Endodermal cell (in vitro differentiated cells): ENCODE data around the gene FOXM1. TPM values are rescaled to one million over a fixed set of nuclear protein-coding genes. Genes with fewer than 3 reads are reported as not detected.
"Not testable (repeated sequence)": the region's sequence is repeated elsewhere in the genome, so short reads cannot be mapped to it uniquely, and the experiment has no call there.

Source experiments
- DNase-seq: peaks from one replicate; pipeline ENCODE4 v3.0.0-alpha.2; 2017
- H3K27ac ChIP-seq: 2 replicates; pipeline ENCODE4 v1.5.1; 2013; ENCODE audit warnings: mild to moderate bottlenecking, low read depth, low read length, moderate library complexity
- H3K27me3 ChIP-seq: 2 replicates; pipeline ENCODE4 v1.6.1; 2013; ENCODE audit warnings: mild to moderate bottlenecking, low read length, moderate library complexity; ENCODE audit not compliant: insufficient read depth, control insufficient read depth, poor library complexity, severe bottlenecking
- H3K36me3 ChIP-seq: 2 replicates; pipeline ENCODE4 v1.7.0; 2013; ENCODE audit warnings: mild to moderate bottlenecking, low read length, moderate library complexity; ENCODE audit not compliant: control insufficient read depth, insufficient read depth
- H3K4me1 ChIP-seq: one replicate; pipeline ENCODE4 v1.7.0; 2013; ENCODE audit warnings: low read length; ENCODE audit not compliant: control insufficient read depth, insufficient read depth
- H3K4me3 ChIP-seq: 2 replicates; pipeline ENCODE4 v1.5.1; 2013; ENCODE audit warnings: mild to moderate bottlenecking, low read length, moderate library complexity
- H3K9ac ChIP-seq: 2 replicates; pipeline ENCODE4 v1.6.1; 2013; ENCODE audit warnings: mild to moderate bottlenecking, low read length, moderate library complexity; ENCODE audit not compliant: poor library complexity, severe bottlenecking; ENCODE audit errors: extremely low read depth
- H3K9me3 ChIP-seq: 2 replicates; pipeline ENCODE4 v1.6.1; 2013; ENCODE audit warnings: mild to moderate bottlenecking, low read length, moderate library complexity; ENCODE audit not compliant: control insufficient read depth
- H3K27ac Mint-ChIP-seq: 2 replicates; pipeline ENCODE4 v1.8.0; 2020; ENCODE audit warnings: mixed read lengths
- H3K27me3 Mint-ChIP-seq: 2 replicates; pipeline ENCODE4 v1.8.0; 2021; ENCODE audit warnings: mild to moderate bottlenecking, mixed read lengths; ENCODE audit not compliant: insufficient read depth
- H3K36me3 Mint-ChIP-seq: 2 replicates; pipeline ENCODE4 v1.8.0; 2020; ENCODE audit warnings: low read depth, mixed read lengths
- H3K4me1 Mint-ChIP-seq: 2 replicates; pipeline ENCODE4 v1.8.0; 2020; ENCODE audit warnings: mixed read lengths
- H3K4me3 Mint-ChIP-seq: 2 replicates; pipeline ENCODE4 v1.8.0; 2020; ENCODE audit warnings: mild to moderate bottlenecking, moderate library complexity, mixed read lengths
- H3K9me3 Mint-ChIP-seq: 2 replicates; pipeline ENCODE4 v1.8.0; 2020; ENCODE audit warnings: mild to moderate bottlenecking, mixed read lengths
- WGBS, 2 experiments: methylation state at CpG; one replicate each; pipeline versions ENCODE4 v1.1.5 to v1.1.7; 2013; ENCODE audit warnings: missing lambda C conversion rate in 2 of 2, mixed read lengths in 1 of 2; ENCODE audit not compliant: insufficient coverage in 1 of 2, insufficient read length in 1 of 2; 5-methylcytosine and 5-hydroxymethylcytosine counted together
- total RNA-seq, 2 donors: library from RNA; stranded (reverse); fragmentation: NEBNext Ultra II Directional in 1 of 2; extraction: Animal tissue kit (Norgen Biotek cat#: 25700) in 1 of 2; gene quantifications; 2 replicates in 1 of 2; 3 replicates in 1 of 2; pipeline ENCODE4 v1.2.1, GENCODE V29; 2021
- TF ChIP-seq, protein P1 (sequence below): fragments of 200-600 bp; sonication (generic); conservative IDR thresholded peaks from 2 replicates; pipeline ENCODE4 v1.5.0; 2021; ENCODE audit warnings: antibody characterized with exemption, mild to moderate bottlenecking

The FOXM1 gene
- total RNA-seq, 2 donors from 2014 or later: 93.9 to 147 TPM

DNA sequence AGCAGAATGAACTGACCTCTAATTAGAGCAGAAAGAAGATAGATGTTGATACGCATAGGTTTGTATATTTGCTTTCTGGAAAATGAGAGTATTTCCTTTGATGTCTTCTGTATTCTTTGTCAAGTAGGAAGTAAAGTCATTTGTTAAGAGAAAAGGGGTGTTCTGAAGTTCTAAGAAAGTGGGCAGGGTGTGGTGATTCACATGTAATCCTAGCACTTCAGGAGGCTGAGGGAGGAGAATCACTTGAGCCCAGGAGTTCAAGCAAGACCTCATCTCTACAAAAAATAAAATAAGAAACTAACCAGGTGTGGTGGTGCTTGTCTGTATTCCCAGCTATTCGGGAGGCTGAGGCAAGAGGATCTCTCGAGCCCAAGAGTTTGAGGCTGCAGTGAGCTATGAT is 2.9 kb upstream of the FOXM1 start:
- Mint-ChIP-seq H3K9me3 (no peaks in the 10 kb centered on the region), H3K27me3 (no peaks in the 10 kb centered on the region), H3K27ac (no peak overlapping the region), H3K4me3 (no peak overlapping the region), H3K4me1 (peaks cover 21% of the 10 kb centered on the region), H3K36me3 (peaks cover 27% of the 10 kb centered on the region)
- Histone ChIP-seq H3K27ac (no peak overlapping the region), H3K9me3 (no peaks in the 10 kb centered on the region), H3K36me3 (peaks cover 10% of the 10 kb centered on the region), H3K9ac (no peak overlapping the region), H3K27me3 (no peaks in the 10 kb centered on the region), H3K4me3 (no peak overlapping the region), H3K4me1 (no peaks in the 10 kb centered on the region)
- 97 to 100% methylated on average over 2 to 3 of the region's 3 CpGs for WGBS, 2 experiments
- TF ChIP-seq, protein P1, sequence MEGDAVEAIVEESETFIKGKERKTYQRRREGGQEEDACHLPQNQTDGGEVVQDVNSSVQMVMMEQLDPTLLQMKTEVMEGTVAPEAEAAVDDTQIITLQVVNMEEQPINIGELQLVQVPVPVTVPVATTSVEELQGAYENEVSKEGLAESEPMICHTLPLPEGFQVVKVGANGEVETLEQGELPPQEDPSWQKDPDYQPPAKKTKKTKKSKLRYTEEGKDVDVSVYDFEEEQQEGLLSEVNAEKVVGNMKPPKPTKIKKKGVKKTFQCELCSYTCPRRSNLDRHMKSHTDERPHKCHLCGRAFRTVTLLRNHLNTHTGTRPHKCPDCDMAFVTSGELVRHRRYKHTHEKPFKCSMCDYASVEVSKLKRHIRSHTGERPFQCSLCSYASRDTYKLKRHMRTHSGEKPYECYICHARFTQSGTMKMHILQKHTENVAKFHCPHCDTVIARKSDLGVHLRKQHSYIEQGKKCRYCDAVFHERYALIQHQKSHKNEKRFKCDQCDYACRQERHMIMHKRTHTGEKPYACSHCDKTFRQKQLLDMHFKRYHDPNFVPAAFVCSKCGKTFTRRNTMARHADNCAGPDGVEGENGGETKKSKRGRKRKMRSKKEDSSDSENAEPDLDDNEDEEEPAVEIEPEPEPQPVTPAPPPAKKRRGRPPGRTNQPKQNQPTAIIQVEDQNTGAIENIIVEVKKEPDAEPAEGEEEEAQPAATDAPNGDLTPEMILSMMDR: no peak
- DNase-seq: no peak

DNA sequence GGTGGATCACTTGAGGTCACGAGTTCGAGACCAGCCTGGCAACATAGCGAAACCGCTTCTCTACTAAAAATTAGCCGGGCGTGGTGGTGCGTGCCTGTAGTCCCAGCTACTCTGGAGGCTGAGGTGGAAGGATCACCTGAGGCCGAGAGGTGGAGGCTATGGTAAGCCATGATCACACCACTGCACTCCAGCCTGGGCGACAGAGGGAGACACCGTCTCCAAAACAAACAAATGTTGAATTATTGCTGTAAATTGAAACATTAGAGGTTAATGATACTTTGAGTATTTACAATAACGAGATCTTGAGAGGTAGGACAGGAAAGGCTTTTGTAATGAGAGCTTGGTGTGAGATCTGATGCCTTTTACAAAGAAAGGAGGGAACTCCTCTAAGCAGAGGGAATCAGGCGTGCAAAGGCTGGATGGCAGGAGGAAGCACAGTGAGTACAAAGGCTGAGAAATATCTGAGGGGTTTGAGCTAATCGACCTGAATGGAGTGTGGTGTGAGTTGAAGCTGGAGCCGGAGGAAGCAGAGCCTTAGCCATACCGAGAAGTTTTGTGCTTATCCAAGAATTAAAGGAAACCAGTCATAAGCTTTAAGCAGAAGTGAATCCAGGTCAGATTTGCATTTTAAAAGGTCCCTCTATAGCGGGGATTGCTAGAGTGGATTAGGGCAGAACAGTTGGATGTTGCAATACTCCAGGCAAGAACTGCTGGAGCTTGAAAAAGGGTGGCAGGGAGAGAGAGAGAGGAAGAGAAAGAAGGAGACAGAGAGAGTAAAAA is 1.2 kb upstream of the FOXM1 start:
- peaks cover 25% of the 10 kb centered on the region for H3K4me1 Mint-ChIP-seq
- H3K4me3 Mint-ChIP-seq: peak overlapping the region; percentile 94
- H3K27ac Mint-ChIP-seq: peak overlapping the region; percentile 98
- H3K27me3 ChIP-seq: no peaks in the 10 kb centered on the region
- H3K27ac ChIP-seq: peak overlapping the region; percentile 81
- TF ChIP-seq, protein P1: no peak
- DNase-seq: peak; percentile 62
- no peaks in the 10 kb centered on the region for H3K9me3 Mint-ChIP-seq
- peak overlapping the region; percentile 91 for H3K4me3 ChIP-seq
- H3K36me3 Mint-ChIP-seq: peaks cover 37% of the 10 kb centered on the region
- WGBS, 2 experiments: 34 to 43% methylated on average over 15 to 16 of the region's 16 CpGs
- peak overlapping the region; percentile 90 for H3K9ac ChIP-seq
- no peaks in the 10 kb centered on the region for H3K4me1 ChIP-seq
- no peaks in the 10 kb centered on the region for H3K27me3 Mint-ChIP-seq
- H3K9me3 ChIP-seq: no peaks in the 10 kb centered on the region
- peaks cover 22% of the 10 kb centered on the region for H3K36me3 ChIP-seq

DNA sequence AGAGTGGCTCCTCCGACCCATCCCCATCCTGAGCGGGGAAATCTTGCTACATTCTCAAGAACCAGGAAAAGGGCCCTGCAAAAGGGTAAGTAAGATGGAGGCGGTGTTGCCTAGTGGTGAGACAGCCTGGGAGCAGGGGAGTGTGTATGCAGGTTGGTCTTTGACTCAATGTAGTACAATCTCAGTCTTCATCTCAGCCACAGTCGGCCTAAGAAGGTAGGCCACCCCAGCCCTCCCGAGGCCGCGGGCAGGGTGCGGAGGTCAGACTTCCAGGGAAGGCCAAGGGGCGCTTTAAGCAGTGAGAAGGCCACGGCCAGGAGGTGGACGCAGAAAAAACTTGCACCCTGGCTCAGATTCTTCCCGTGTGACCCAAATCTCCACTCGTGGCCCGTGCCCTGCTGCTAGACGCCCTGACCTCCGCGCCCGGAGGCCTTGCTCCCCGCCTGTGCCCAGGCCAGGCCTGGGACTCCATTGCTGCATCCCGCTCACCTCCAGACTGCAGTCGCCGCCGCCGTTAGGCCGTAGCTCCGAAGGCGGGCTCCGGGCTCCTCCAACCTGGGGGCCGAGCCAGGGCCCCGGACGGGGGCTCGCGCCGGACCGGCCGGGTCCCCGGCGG is 435 bp downstream of the FOXM1 start:
- H3K36me3 Mint-ChIP-seq: peaks cover 40% of the 10 kb centered on the region
- TF ChIP-seq, protein P1: no peak
- Histone ChIP-seq H3K4me3 (peak overlapping the region; percentile 91), H3K9me3 (no peaks in the 10 kb centered on the region), H3K36me3 (peaks cover 35% of the 10 kb centered on the region), H3K27me3 (no peaks in the 10 kb centered on the region), H3K9ac (peak overlapping the region; percentile 90), H3K4me1 (no peaks in the 10 kb centered on the region), H3K27ac (no peak overlapping the region)
- DNase-seq: no peak
- H3K4me3 Mint-ChIP-seq: peak overlapping the region; percentile 94
- 3 to 4% methylated on average over 12 to 38 of the region's 38 CpGs for WGBS, 2 experiments
- peak overlapping the region; percentile 87 for H3K27ac Mint-ChIP-seq
- H3K27me3 Mint-ChIP-seq: no peaks in the 10 kb centered on the region
- H3K4me1 Mint-ChIP-seq: peaks cover 25% of the 10 kb centered on the region
- no peaks in the 10 kb centered on the region for H3K9me3 Mint-ChIP-seq

DNA sequence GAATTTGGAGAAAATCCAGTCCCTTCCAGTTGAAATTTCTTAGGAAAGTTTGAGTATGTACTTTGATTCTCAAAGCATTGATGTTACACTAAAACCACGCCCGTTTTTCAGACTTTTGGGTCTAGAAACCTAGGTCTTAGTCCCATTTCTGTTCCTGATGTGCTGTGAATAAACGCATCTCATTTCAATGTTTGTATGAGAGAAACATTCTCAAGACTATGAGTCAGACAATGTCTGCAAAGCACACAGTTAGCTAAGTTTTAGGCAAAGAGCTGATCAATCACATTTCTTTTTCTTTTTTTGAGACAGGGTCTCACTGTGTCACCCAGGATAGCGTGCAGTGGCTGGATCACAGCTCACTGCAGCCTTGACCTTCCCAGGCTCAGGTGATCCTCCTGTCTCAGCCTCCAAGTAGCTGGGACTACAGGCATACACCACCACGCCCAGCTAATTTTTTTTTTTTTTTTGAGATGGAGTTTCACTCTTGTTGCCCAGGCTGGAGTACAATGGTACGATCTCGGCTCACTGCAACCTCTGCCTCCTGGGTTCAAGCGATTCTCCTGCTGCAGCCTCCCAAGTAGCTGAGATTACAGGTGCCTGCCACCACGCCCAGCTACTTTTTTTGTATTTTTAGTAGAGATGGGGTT is 7.9 kb downstream of the FOXM1 start:
- not testable (repeated sequence) for DNase-seq, H3K9me3 Mint-ChIP-seq, H3K4me1 ChIP-seq, H3K27me3 Mint-ChIP-seq, H3K27ac Mint-ChIP-seq, H3K4me3 Mint-ChIP-seq, H3K27ac ChIP-seq, H3K27me3 ChIP-seq, H3K4me3 ChIP-seq, H3K4me1 Mint-ChIP-seq, H3K9ac ChIP-seq, H3K9me3 ChIP-seq
- peaks cover 79% of the 10 kb centered on the region for H3K36me3 Mint-ChIP-seq
- H3K36me3 ChIP-seq: peaks cover 82% of the 10 kb centered on the region
- 88 to 89% methylated on average over 6 to 9 of the region's 9 CpGs for WGBS, 2 experiments
